Upper lobe of right lung (tissue), 1 donor: ENCODE results near the gene CTU1. TPM values are rescaled to one million over a fixed set of nuclear protein-coding genes. Genes with fewer than 3 reads are reported as not detected.

ENCODE experiments used
- ATAC-seq: fragments of 200-7000 bp; cut with Tn5 transposase; one replicate; pipeline ENCODE4 v1.9.1; 2020; ENCODE audit warnings: mild to moderate bottlenecking, moderate library complexity
- DNase-seq: peaks from one replicate; pipeline ENCODE4 v3.0.0-alpha.2; 2020
- H3K27ac ChIP-seq: fragments of 200-600 bp; one replicate; pipeline ENCODE4 v1.8.0; 2022
- H3K27me3 ChIP-seq: fragments of 200-600 bp; one replicate; pipeline ENCODE4 v1.8.0; 2022; ENCODE audit warnings: mild to moderate bottlenecking
- H3K36me3 ChIP-seq: fragments of 200-600 bp; one replicate; pipeline ENCODE4 v1.8.0; 2022
- H3K4me1 ChIP-seq: fragments of 200-600 bp; one replicate; pipeline ENCODE4 v1.8.0; 2022
- H3K4me3 ChIP-seq: fragments of 200-600 bp; one replicate; pipeline ENCODE4 v1.8.0; 2022; ENCODE audit warnings: mild to moderate bottlenecking
- H3K9me3 ChIP-seq: fragments of 200-600 bp; one replicate; pipeline ENCODE4 v1.8.0; 2022
- intact Hi-C: fragments of 100-400 bp; cut with DNase I; formaldehyde crosslinking; loops from one replicate; pipeline ENCODE4 v1.11.0; 2022
- total RNA-seq: library from RNA; stranded (reverse); fragmentation: NEBNext Ultra II Directional; extraction: Animal tissue kit (Norgen Biotek cat#: 25700); gene quantifications from one replicate; pipeline ENCODE4 v1.2.1, GENCODE V29; 2021
- TF ChIP-seq, protein P1 (sequence below): fragments of 200-600 bp; IDR thresholded peaks from one replicate; pipeline ENCODE4 v1.8.0; 2022; ENCODE audit warnings: antibody characterized with exemption
- donor health status: DM: no; HTN: yes; CAD: no; lungs with severe emphysema.

Gene CTU1
- total RNA-seq, 1 donor from 2014 or later, result 8.5 TPM

DNA sequence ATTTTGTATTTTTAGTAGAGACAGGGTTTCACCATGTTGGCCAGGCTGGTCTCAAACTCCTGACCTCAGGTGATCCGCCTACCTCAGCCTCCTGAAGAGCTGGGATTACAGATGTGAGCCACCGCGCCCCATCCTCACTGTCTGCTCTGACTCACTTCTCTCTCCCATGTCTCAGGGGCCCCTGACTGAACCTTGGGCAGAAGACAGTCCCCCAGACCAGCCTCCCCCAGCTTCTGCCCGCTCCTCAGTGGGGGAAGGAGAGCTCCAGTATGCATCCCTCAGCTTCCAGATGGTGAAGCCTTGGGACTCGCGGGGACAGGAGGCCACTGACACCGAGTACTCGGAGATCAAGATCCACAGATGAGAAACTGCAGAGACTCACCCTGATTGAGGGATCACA, 21.5 kb upstream of the CTU1 start:
- peak; percentile 32 for DNase-seq
- TF ChIP-seq, protein P1, sequence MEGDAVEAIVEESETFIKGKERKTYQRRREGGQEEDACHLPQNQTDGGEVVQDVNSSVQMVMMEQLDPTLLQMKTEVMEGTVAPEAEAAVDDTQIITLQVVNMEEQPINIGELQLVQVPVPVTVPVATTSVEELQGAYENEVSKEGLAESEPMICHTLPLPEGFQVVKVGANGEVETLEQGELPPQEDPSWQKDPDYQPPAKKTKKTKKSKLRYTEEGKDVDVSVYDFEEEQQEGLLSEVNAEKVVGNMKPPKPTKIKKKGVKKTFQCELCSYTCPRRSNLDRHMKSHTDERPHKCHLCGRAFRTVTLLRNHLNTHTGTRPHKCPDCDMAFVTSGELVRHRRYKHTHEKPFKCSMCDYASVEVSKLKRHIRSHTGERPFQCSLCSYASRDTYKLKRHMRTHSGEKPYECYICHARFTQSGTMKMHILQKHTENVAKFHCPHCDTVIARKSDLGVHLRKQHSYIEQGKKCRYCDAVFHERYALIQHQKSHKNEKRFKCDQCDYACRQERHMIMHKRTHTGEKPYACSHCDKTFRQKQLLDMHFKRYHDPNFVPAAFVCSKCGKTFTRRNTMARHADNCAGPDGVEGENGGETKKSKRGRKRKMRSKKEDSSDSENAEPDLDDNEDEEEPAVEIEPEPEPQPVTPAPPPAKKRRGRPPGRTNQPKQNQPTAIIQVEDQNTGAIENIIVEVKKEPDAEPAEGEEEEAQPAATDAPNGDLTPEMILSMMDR, result no peak
- ATAC-seq, result no peak

DNA sequence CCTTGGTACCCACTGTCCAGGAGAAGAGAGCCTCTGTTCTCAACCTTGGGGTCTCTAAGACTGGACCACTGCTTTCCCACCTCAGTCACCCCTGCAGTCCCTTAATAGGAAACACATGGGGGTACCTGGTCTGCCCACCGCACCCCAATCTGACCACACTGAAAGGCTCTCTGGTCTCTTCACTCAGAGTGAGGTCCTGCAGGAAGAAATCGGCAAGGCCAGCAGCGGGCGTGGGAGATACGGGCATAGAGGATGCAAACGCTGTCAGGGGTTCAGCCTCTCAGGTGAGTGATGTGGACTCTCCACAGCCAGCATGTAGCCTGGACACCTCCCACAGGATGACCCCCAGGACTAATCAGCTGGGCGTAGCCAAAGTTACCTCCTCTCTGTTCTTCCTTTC, 20.0 kb upstream of the CTU1 start:
- H3K27ac ChIP-seq, result peak overlapping the region; percentile 11
- peaks cover 20% of the 10 kb centered on the region for H3K4me1 ChIP-seq
- DNase-seq (peak; percentile 53), ATAC-seq (no peak)
- H3K27me3 ChIP-seq, result no peaks in the 10 kb centered on the region
- TF ChIP-seq, protein P1, result no peak
- no peak overlapping the region for H3K4me3 ChIP-seq
- H3K9me3 ChIP-seq, result no peaks in the 10 kb centered on the region
- no peaks in the 10 kb centered on the region for H3K36me3 ChIP-seq
- intact Hi-C loops, result no loop called here

More for the DNA sequence above, 21.5 kb upstream of the CTU1 start:
- Histone ChIP-seq H3K27me3 (no peaks in the 10 kb centered on the region), H3K9me3 (no peaks in the 10 kb centered on the region), H3K36me3 (no peaks in the 10 kb centered on the region), H3K27ac (no peak overlapping the region), H3K4me3 (no peak overlapping the region), H3K4me1 (peaks cover 20% of the 10 kb centered on the region)
- intact Hi-C loops, result no loop called here

DNA sequence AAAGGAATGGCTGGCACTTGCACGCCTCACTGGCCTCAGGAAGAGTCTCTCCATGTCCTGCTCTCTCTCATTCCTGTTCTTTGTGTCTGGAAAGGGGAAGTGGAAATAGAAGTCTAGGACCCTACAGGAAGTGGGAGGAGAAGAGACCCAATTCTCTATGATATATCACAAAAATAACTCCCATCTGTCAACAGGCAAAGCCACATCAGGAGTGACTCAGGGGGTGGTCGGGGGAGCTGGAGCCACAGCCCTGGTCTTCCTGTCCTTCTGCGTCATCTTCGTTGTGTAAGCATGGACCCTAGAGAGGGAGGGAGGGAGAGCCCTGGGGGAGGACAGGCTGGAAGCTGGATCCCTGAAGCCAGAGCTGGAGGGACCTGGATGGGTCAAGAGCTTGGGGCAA, 19.5 kb upstream of the CTU1 start:
- no peaks in the 10 kb centered on the region for H3K27me3 ChIP-seq
- H3K27ac ChIP-seq, result peak overlapping the region; percentile 11
- DNase-seq (peak; percentile 67), ATAC-seq (peak; percentile 2)
- TF ChIP-seq, protein P1, result no peak
- peaks cover 20% of the 10 kb centered on the region for H3K4me1 ChIP-seq
- no peaks in the 10 kb centered on the region for H3K9me3 ChIP-seq
- H3K36me3 ChIP-seq, result no peaks in the 10 kb centered on the region
- intact Hi-C loops, result no loop called here
- peak overlapping the region; percentile 23 for H3K4me3 ChIP-seq

DNA sequence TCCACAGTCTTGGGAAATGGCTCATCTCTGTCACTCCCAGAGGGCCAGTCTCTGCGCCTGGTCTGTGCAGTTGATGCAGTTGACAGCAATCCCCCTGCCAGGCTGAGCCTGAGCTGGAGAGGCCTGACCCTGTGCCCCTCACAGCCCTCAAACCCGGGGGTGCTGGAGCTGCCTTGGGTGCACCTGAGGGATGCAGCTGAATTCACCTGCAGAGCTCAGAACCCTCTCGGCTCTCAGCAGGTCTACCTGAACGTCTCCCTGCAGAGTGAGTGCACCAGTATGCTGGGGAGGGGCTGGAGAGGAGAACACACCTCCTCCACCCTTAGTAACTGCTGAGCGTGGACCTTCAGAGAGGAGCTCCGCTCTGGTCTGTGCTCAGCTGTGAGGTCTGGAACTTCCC, 18.8 kb upstream of the CTU1 start:
- no peaks in the 10 kb centered on the region for H3K27me3 ChIP-seq
- H3K36me3 ChIP-seq, result no peaks in the 10 kb centered on the region
- no peak overlapping the region for H3K27ac ChIP-seq
- intact Hi-C loops, result no loop called here
- peak; percentile 50 for DNase-seq
- H3K4me1 ChIP-seq, result peaks cover 18% of the 10 kb centered on the region
- TF ChIP-seq, protein P1, result no peak
- peak overlapping the region; percentile 23 for H3K4me3 ChIP-seq
- ATAC-seq, result no peak
- no peaks in the 10 kb centered on the region for H3K9me3 ChIP-seq

DNA sequence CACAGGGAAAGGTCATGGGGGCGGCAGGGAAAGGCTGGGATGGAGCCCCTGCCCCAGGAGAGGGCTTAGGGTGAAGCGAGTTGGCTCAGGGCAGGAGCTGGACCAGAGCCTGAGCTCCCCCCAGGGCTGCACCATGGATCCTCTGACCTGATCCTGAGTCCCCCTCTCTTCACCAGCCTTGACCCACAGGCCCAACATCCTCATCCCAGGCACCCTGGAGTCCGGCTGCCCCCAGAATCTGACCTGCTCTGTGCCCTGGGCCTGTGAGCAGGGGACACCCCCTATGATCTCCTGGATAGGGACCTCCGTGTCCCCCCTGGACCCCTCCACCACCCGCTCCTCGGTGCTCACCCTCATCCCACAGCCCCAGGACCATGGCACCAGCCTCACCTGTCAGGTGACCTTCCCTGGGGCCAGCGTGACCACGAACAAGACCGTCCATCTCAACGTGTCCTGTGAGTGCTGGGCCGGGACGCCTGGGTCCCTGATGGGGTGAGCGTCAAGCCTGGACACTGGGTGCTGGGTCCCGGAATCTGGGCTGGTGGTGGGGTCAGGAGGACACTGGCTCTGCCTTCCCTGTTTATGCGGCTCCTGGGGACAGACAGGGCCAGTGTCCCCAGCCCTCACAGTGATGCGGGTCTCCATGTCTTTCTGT, 17.3 kb upstream of the CTU1 start:
- Histone ChIP-seq H3K36me3 (no peaks in the 10 kb centered on the region), H3K27me3 (no peaks in the 10 kb centered on the region), H3K4me1 (peaks cover 12% of the 10 kb centered on the region), H3K9me3 (no peaks in the 10 kb centered on the region), H3K27ac (peak overlapping the region; percentile 72), H3K4me3 (peak overlapping the region; percentile 42)
- TF ChIP-seq, protein P1, result no peak
- DNase-seq (no peak), ATAC-seq (no peak)
- intact Hi-C loops, result no loop called here
